CD4-positive, alpha-beta T cell treated with Interleukin-4 for 1 hour (primary cell): ENCODE results near the gene TSPEAR.
"Not testable (repeated sequence)": the region's sequence is repeated elsewhere in the genome, so short reads cannot be mapped to it uniquely, and the experiment has no call there.

ENCODE experiments used
- DNase-seq, 2 donors: peaks; one replicate each; pipeline ENCODE4 v3.0.0-alpha.2; 2020 to 2022

Gene TSPEAR

DNA sequence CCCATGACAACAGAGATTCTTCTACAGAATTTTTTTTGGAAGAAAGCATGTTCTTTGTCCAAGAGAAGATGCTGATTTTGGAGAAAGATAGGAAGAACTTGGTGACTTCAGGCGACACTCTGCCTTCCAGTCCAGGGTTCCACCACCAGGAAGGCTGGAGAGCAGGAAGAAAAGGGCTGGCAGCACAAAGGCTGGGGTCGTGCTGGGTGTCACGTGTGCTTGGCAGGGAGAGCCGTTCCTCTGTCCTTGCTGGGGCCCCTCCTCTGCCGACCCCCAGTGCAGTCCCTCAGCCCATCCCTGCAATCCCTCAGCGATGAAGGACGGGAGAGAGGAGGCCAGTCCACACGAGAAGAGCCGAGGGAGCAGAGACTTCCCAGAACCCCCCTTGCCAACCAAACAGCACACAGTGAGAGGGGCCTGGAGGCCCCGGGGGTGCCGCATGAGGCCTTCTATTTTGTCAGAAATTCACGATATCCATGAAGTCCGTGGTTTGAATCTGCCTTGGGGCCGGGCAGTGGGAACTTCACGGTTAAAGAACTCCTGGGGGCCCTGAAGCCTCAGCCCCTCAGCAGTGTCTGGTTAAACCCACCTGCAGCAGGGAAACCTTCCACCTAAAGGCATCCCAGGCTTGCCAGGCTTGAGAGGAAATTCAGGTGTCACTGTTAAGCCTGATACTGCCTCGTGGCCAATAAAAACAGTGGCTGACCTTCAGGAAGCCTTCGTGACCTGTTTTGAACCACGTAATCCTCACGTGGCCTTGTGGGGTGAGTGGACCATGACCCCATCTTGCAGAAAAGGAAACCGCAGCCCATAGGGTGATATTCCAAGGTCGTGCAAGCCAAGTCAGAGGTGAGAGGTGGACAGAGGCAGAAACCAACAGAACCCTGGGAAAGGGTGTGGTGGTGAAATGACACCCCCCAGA lies 11.0 kb downstream of the TSPEAR start:
- DNase-seq, result no peak

DNA sequence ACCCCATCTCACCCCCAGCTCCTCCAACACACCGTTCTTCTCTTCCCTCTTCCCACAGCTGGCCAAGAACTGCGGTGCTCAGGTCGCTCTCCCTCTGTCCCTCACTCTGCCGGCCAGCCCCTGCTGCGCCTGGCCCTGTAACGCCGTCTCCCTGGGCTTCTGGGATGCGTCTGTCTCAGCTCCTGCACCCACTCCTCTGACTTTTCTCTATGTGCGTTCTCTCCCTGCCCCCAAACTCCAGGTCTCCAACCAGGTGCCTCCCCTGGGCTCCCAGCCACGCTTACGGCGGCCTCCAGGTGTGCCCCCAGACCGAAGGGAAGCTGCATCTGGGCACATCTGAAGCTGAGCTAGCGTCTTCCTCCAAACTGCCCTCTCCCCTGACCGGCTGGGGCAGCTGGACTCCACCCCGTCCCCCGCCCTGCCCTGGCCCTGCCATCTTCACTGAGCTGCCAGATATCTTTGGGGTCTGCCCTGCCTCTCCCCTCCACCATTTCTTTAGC lies 11.8 kb downstream of the TSPEAR start:
- DNase-seq, result no peak

DNA sequence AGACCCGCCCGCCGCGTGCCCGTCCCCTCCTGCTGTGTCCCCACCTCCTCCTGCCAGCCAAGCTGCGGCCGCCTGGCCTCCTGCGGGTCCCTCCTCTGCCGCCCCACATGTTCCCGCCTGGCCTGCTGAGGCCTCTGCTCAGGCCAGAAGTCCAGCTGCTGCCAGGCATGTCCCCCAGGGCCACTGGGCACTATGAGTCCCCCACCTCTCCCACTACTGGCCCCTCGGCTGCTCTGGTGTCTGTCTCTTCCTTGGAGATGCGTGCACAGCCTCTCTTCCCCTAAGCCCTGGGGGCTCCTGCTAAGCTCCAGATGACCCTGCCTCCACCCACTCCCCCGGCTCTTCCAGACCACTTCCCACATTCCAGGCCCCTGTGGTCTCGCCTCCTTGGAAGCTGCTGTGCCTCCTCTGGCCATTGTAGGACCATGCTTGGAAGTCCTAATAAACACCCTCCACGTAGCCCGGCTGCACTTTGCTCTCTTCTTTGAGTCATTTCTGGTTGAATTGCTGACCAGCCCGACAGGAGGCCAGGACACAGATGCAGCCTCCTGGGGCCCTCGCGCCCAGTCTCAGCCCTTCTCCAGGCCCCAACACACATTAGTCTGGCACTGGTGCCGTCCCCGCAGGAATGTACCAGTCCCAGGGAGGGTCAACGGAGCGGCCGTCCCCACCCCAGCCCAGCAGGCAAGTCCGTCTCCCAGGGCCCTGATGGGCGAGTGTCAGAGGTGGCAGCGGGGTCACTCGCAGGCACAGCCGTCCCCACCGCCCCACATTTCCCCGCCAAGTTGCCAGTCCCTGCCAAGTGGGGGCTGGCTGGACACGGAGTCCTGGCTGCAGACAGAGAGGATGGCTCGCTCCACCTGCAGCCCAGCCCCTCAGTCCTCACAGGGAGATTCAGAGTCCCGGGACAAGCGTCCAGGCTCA lies 13.3 kb downstream of the TSPEAR start:
- no peak for DNase-seq

DNA sequence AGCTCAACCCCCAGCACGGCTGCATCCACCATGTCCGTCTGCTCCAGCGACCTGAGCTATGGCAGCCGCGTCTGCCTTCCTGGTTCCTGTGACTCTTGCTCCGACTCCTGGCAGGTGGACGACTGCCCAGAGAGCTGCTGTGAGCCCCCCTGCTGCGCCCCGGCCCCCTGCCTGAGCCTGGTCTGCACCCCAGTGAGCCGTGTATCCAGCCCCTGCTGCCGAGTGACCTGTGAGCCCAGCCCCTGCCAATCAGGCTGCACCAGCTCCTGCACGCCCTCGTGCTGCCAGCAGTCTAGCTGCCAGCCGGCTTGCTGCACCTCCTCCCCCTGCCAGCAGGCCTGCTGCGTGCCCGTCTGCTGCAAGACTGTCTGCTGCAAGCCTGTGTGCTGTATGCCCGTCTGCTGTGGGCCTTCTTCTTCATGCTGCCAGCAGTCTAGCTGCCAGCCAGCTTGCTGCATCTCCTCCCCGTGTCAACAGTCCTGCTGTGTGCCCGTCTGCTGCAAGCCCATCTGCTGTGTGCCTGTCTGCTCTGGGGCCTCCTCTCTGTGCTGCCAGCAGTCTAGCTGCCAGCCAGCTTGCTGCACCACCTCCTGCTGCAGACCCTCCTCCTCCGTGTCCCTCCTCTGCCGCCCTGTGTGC lies 14.1 kb downstream of the TSPEAR start, which contains the start of gene KRTAP10-12:
KRTAP10-12 (plus strand) TSS at position 1 of the 639 bp plus-strand sequence; CDS start at position 31, 30 bp downstream.
- DNase-seq, result not testable (repeated sequence)

DNA sequence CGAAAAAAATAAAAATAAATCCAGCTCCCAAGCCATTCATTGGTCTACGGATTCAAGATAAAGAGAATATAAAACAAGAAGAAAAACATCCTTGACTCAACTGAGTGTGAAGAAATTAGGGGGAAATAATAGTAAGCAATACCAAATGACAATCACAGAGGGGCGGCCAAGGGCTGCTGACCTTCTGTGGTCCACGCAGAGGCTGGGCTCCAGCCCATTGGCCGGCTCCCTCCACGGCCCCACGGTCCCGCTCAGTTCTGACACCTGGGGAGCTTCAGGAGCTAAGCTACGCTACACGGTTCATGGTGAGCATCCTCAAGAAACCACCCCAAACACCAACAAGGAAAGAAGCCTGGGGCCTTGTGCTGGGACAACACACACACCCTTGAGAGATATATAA lies 14.8 kb downstream of the TSPEAR start:
- DNase-seq, result no peak

DNA sequence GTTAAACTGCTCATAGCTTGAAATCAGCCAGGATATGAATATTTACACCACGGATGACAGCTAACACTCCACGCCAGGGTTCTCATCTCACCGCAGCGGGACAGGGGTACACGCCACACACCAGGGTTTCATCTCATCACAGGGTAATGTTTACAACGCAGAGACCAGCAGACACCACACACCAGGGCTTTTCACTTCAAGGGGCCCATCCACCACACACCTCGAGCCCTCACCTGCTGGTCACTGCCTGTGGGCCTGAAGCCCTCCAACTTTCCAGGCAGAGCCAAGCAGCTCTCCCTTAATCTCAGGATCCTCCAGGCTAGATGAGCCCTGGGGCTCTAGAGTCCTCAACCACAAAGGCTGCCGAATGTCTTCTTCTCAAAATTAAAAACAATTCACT lies 15.7 kb downstream of the TSPEAR start:
- DNase-seq, result no peak

DNA sequence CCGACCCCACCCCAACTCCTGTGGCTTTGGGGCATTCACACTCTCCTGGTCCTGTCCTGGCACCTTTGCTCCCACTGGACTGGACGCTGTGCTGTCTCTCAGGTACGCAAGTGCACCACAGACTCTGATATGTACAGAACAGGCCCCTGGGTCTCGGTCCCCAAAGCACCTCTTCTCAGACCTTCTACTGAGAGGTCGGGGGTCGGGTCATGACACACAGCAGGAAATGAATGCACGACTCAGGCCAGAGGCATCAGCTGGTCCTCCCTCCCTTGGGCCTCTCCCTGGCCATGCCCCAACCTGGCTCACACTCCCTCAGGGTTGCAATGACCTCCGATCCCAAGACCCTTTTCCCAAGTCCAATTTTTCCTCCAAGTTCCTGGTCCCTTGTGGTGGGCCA lies 16.2 kb downstream of the TSPEAR start:
- DNase-seq, result no peak

DNA sequence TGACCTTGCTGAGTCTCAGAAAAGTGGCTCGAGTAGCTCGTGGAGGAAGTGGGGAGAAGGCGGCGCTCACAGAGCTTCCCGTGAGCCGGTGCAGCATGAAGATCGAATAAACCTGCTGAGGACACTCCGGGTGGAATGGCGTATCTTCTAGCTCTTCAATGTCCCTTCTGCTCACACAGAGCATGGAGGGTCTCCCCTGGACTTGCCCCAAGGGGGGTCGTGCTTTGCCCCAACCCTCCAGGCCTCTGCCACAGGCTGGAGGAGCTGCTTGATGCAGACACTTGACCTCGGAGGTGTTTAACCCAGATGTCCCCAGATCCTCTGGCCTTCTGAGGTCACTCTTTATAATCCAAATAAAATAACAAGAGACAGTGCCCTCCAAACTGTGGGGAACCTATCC lies 16.6 kb downstream of the TSPEAR start:
- no peak for DNase-seq

DNA sequence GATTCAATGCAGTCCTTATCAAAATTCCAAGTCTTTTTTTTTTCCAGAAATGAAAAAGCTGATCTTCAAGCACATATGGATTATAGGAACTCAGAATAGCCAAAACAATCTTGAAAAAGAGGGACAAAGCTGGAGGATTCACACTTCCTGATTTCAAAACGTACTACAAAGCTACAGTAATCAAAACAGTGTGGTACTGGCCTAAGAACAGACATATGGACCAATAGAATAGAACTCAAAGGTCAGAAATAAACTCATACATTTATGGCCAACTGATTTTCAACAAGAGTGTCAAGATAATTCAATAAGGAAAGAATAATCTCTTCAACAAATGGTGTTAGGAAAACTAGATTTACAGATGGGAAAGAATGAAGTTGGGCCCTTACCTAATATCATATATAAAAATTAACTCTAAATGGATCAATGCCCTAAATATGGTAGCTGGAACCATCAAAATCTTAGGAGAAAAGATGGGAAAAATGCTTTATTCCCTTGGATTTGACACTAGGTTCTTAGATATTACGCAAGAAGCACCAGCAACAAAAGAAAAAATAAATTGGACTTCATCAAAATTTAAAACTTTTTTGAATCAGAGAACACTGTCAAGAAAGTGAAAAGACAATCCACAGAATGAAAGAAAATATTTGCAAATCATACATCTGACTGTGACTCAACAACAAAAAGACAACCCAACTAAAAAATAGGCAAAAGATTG lies 18.4 kb downstream of the TSPEAR start:
- DNase-seq, result no peak

DNA sequence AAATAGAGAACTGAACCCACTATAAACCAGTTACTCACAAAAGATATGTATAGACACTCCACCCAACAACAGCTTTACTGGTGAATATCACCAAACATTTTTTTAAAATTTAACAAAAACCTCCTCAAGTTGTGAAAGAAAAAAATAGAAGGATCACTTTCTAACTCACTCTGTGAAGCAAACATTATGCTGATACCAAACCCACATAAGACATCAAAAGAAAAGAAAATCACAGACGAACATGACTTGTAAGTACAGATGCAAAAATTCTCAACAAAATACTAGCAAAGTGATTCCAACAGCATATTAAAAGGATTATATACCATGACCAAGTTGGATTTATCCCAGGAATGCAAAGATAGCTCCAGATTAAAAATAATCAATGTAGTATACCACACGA lies 19.7 kb downstream of the TSPEAR start:
- no peak for DNase-seq

DNA sequence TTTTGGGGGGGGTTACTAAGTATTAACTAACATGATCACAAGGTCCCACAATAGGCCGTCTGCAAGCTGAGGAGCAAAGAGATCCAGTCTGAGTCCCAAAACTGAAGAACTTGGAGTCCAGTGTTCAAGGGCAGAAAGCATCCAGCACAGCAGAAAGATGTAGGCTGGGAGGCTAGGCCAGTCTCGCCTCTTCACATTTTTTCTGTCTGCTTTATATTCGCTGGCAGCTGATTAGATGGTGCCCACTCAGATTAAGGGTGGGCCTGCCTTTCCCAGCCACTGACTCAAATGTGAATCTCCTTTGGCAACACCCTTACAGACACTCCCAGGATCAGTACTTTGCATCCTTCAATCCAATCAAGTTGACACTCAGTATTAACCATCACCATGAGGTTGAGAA lies 21.6 kb downstream of the TSPEAR start:
- DNase-seq, result not testable (repeated sequence)

DNA sequence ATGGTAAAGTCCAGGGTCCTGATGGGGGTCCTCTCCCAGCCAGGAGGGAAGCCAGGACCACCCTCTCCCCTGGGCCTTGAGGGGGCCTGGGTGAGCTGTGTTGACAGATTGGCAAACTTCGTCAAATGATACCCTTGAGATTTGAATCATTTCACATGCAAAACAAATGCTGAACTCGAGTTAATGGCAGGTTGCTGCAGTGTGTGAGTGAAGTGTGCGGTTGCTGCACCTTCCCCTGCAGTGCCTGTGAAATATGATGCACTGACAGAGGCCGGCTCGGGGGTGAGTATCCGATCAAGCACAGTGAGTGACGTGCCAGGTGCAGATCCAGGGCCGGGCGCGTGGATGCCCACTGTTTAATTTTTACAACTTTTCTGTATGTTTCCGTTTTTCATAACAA lies 23.7 kb downstream of the TSPEAR start:
- no peak for DNase-seq

DNA sequence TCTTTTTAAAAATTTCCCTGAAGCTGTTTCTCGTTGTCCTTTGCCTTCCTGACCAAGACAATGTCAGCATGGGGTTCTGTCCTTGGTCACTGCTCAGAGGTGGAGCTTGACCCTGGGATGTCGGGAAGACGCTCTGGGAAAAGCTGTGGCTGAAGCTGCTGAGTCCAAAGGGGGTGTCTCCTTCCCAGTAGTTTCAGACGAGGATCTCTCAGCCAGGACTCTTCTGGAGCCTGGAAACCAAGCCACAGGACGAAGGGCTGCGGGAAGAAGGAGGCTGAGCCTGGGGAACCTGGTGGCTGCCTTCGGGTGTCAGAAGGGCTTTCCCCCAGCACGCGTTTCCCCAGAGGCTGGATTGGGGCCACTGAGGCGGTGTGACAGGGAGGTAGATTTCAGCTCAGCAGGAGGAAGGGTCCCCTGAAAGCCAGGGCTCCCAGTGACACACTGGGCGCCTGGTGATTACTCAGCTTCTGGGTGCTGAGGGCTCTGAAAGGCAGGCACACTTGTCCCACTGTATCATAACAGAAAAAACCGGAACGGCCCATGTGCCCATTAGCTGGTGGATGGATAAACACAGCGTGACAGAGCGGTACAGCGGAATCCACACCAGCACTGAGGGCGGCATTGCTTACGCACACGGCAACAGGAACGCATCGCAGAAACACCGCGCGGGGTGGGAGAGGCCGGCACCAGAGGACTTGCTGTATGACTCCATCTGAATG lies 24.4 kb downstream of the TSPEAR start:
- DNase-seq, result no peak

DNA sequence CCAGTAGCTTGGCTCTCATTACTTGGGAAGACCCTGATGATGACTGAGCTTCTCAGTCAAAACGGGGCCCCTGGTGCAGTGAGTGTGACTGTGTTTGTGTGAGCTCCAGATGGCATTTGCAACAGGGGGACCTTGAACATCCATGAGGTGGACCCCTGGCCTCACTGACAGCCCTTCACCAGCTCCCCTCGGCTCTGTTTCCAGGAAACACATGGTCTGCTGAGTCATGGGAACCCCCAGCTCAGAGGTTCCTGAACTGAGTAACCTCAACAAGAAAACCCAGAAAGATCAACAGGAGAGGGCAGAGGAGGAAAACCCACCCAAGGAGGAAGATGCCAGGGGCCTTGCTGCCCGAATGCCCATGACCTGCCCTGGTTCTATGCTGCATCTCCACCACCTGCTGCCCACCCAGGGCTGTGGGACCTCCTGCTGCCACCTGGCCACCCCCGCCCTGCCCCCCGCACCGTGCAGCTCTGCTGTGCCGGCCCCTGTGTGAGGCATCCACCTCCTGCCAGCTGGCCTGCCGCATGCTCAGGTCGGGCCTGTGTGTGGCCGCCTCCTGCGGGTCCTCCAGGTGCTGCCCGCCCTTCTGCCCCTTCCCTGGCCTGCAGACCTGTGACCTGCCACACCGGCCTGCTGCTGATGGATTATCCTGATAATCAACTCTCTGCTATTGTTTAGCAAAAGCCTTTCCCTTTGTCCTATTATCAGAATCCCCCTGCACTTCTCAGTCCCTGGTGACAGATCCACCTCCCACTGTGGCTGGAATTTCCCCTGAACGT lies 25.2 kb downstream of the TSPEAR start:
- DNase-seq, result no peak

DNA sequence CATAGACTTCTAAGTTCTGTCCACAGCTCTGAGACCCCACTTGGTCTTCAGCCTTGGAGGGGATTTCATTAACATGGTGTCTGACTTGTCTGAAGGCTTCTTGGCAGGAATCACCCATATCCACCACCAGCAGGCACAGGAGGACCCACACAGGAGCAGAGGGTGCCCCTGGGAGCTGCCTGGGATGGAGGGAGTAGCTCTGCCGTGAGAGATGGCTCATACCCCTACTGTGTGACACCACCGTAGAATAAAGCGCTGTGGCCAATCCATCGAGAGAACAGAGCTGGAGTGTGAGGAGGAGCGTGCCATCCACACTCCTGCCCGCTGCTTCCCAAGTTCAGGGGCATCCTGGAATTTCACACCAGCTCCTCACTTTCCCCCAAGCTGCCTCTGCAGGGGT lies 26.3 kb downstream of the TSPEAR start:
- DNase-seq, result not testable (repeated sequence)

DNA sequence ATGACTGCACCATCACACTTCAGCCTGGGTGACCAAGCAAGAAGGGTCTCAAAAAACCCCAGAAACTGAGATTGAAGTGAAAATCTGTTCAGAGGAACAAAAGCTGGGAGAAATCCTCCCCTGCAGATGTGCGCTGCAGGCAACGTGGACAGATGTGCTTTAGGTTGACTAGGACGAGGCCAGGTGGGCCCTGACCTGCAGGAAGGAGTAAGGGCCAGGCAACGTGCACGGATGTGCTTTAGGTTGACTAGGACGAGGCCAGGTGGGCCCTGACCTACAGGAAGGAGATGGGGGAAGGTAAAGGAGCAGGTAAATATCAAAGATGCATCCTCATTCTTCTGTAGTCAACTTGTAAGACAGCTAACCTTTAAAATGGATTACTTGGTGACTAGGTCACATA lies 26.9 kb downstream of the TSPEAR start:
- DNase-seq, result no peak

DNA sequence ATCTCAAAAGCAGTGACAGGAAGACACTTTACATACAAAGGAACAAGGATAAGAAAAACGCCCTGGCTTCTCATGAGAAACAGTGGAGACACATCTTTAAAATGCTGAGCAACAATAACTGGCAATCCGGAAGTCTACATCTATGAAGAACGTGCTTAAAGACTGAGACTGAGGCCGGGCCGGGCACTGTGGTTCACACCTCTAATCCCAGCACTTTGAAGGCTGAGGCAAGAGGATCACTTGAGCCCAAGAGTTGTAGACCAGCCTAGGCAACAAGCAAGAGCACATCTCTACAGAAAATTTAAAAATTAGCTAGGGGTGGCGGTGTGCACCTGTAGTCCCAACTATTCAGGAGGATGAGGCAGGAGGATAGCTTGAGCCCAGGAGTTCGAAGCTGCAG lies 27.3 kb downstream of the TSPEAR start:
- no peak for DNase-seq

DNA sequence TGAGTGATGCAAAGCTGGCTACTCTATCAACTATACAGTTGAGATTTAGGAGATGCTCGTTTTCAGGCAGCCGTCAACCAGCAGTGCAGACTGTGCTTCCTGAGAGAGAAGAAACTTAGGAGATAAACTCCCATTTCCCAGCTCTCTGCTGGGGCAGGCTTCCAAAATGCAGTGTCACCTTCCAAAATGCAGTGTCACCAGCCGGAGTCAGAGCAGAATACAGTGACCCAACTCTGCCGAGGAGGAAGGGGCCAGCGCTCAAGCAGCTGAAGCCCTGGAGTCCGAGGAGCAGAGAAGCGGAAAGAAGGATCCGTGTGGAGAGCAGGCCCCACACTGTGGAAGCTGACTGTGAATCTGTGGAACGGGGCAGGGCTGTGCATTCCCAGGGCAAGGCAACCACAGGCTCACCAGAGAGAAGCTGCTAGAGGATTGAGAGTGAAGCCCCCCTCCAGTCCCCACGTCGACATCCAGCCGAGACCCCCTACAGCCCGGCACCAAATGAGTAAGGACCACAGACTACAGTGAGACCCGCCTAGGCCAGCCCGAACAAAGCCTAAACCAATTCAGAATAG lies 28.7 kb downstream of the TSPEAR start:
- no peak for DNase-seq

DNA sequence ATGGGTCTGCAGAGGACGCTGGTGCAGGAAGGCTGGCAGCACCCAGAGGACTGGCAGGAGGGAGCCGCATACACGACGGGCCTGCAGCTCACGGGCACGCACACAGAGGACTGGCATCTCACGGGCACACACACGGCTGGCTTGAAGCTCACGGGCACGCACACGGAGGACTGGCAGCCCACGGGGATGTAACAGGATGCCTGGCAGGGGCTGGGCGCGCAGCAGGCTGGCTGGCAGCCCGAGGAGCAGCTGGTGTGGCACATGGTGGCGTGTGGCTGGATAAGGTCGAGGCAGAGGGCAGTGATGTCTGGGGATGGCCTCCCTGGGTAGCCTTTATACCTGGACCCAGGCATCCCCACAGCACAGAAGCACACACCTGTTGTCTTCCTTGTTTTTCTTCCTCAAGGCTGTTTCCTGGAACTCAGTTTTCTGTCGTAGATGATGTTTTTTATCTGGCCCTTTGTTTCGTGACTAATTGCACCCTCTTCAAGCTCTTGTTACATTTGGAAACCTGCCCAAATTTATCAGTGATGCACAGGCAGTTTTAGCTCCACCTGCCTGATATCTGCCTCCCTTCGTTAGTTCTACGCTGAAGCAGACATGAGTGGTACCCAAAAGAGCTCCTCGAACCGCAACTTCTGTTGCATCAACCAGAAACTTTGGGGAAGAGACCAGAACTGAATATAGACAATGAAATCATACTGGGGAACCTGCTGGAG lies 29.4 kb downstream of the TSPEAR start, which contains the start of gene KRTAP12-1:
KRTAP12-1 (minus strand) TSS at position 303 of the 719 bp plus-strand sequence; CDS start at position 263, 40 bp downstream.
- DNase-seq, result no peak
